Hepatocyte (in vitro differentiated cells): ENCODE data around the gene STPG1. TPM values are rescaled to one million over a fixed set of nuclear protein-coding genes. Genes with fewer than 3 reads are reported as not detected.

Experiments used
- DNase-seq: peaks from one replicate; pipeline ENCODE4 v3.0.0-alpha.2; 2016; ENCODE audit warnings: low spot score
- H2AFZ ChIP-seq: fragments of 200-600 bp; sonication (generic); 2 replicates; pipeline ENCODE4 v1.6.0; 2016; ENCODE audit warnings: antibody characterized with exemption, mild to moderate bottlenecking
- H3K27ac ChIP-seq: fragments of 200-600 bp; sonication (generic); 2 replicates; pipeline ENCODE4 v1.5.1; 2016; ENCODE audit warnings: mild to moderate bottlenecking
- H3K27me3 ChIP-seq: fragments of 200-600 bp; sonication (generic); 2 replicates; pipeline ENCODE4 v1.6.1; 2016
- H3K36me3 ChIP-seq: fragments of 200-600 bp; sonication (generic); replicated peaks from 2 replicates; pipeline ENCODE4 v1.5.1; 2016; ENCODE audit warnings: low read depth; ENCODE audit not compliant: insufficient read depth
- H3K4me1 ChIP-seq: fragments of 200-600 bp; sonication (generic); 2 replicates; pipeline ENCODE4 v1.5.1; 2016; ENCODE audit warnings: mild to moderate bottlenecking, moderate library complexity; ENCODE audit not compliant: insufficient read depth
- H3K4me2 ChIP-seq: fragments of 200-600 bp; sonication (generic); 2 replicates; pipeline ENCODE4 v1.6.0; 2016
- H3K4me3 ChIP-seq: fragments of 200-600 bp; sonication (generic); 2 replicates; pipeline ENCODE4 v1.5.1; 2016; ENCODE audit warnings: mild to moderate bottlenecking
- H3K79me2 ChIP-seq: fragments of 200-600 bp; sonication (generic); 2 replicates; pipeline ENCODE4 v1.6.0; 2017; ENCODE audit warnings: mild to moderate bottlenecking
- H3K9me2 ChIP-seq: fragments of 200-600 bp; sonication (generic); replicated peaks from 2 replicates; pipeline ENCODE4 v1.6.0; 2017; ENCODE audit warnings: mild to moderate bottlenecking; ENCODE audit not compliant: insufficient read depth
- H3K9me3 ChIP-seq: fragments of 200-600 bp; sonication (generic); 2 replicates; pipeline ENCODE4 v1.5.1; 2016; ENCODE audit warnings: low read depth, mild to moderate bottlenecking
- H4K20me1 ChIP-seq: fragments of 200-600 bp; sonication (generic); 2 replicates; pipeline ENCODE4 v1.6.0; 2016; ENCODE audit warnings: mild to moderate bottlenecking; ENCODE audit not compliant: insufficient read depth, poor library complexity, severe bottlenecking
- EZH2 ChIP-seq: fragments of 200-600 bp; sonication (generic); IDR thresholded peaks from 2 replicates; pipeline ENCODE4 v1.6.1; 2016; ENCODE audit warnings: antibody characterized with exemption, mild to moderate bottlenecking, borderline replicate concordance
- EZH2phosphoT487 ChIP-seq: fragments of 200-600 bp; sonication (generic); IDR thresholded peaks from one replicate; pipeline ENCODE4 v1.6.1; 2018; ENCODE audit warnings: antibody characterized with exemption, mild to moderate bottlenecking, low read depth, moderate library complexity; ENCODE audit not compliant: unreplicated experiment, severe bottlenecking
- WGBS: methylation state at CpG from one replicate; pipeline ENCODE4 v1.1.6; 2016; ENCODE audit warnings: low lambda C conversion rate; ENCODE audit errors: missing lambda C conversion rate; 5-methylcytosine and 5-hydroxymethylcytosine counted together
- polyA plus RNA-seq: library from polyadenylated mRNA; unstranded; fragments of >200 nt; fragmentation: Nextera tagmentation; extraction: Ambion mirVana; gene quantifications from 2 replicates; pipeline ENCODE4 v1.2.1, GENCODE V29; 2016
- total RNA-seq: library from RNA; depleted of rRNA; stranded (reverse); fragments of >200 nt; gene quantifications from 2 replicates; pipeline ENCODE4 v1.2.3, GENCODE V29; 2014
- TF ChIP-seq, protein P1 (sequence below): fragments of 200-600 bp; sonication (generic); IDR thresholded peaks from 2 replicates; pipeline ENCODE4 v1.5.1; 2016; ENCODE audit warnings: antibody characterized with exemption, mild to moderate bottlenecking; ENCODE audit not compliant: poor library complexity

The STPG1 gene
- total and polyA plus RNA-seq, 2 experiments from 2014 or later, result 3.5 to 4.3 TPM

DNA sequence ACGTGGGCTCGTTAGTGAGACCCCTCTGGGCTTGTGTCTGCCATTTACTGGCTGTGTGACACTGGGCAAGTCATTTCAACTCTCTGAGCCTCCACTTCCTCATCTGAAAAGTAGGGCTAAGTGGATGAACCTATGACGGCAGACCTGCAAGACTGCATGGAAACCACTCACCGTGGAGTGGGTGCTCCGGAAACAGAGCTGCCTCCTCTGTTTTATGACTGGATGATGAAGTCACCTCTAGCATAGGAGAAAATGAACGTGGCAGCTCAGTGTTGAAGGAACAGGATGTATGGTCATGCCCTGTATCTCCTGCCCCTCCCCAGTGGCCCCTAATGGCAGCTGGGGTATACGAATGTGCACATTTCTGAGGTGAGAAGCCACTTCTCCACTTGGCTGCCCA, 40.5 kb downstream of the STPG1 start:
- H3K9me3 ChIP-seq, result no peaks in the 10 kb centered on the region
- no peak overlapping the region for H3K27ac ChIP-seq
- no peak overlapping the region for H3K4me3 ChIP-seq
- no peaks in the 10 kb centered on the region for H3K27me3 ChIP-seq
- no peak for DNase-seq
- H3K79me2 ChIP-seq, result no peaks in the 10 kb centered on the region
- TF ChIP-seq, protein P1, sequence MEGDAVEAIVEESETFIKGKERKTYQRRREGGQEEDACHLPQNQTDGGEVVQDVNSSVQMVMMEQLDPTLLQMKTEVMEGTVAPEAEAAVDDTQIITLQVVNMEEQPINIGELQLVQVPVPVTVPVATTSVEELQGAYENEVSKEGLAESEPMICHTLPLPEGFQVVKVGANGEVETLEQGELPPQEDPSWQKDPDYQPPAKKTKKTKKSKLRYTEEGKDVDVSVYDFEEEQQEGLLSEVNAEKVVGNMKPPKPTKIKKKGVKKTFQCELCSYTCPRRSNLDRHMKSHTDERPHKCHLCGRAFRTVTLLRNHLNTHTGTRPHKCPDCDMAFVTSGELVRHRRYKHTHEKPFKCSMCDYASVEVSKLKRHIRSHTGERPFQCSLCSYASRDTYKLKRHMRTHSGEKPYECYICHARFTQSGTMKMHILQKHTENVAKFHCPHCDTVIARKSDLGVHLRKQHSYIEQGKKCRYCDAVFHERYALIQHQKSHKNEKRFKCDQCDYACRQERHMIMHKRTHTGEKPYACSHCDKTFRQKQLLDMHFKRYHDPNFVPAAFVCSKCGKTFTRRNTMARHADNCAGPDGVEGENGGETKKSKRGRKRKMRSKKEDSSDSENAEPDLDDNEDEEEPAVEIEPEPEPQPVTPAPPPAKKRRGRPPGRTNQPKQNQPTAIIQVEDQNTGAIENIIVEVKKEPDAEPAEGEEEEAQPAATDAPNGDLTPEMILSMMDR, result no peak
- TF ChIP-seq EZH2 (no peak), EZH2phosphoT487 (no peak)
- no peaks in the 10 kb centered on the region for H3K9me2 ChIP-seq
- no peak overlapping the region for H3K4me2 ChIP-seq
- H2AFZ ChIP-seq, result no peak overlapping the region
- no peaks in the 10 kb centered on the region for H3K36me3 ChIP-seq
- no peaks in the 10 kb centered on the region for H4K20me1 ChIP-seq
- WGBS, result 94% methylated on average over 7 of the region's 7 CpGs
- H3K4me1 ChIP-seq, result no peaks in the 10 kb centered on the region

DNA sequence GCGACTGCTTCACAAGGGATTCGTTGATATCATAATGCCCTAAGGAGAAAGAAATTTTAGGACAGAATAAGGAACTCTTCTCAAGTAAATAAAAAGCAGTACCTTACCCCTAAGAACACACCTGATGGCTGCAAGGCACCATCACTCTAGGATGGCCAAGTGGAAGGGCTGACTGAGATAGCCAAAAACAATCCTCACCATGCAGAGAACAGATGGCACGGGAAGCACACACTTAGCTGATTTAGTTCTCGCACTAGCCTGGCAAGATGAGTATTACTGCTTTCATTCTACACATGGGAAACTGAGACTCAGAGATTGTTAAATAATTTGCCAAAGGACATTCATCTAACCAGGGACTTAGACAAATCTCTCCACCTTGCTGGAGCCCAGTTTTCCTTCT, 43.8 kb downstream of the STPG1 start:
- H3K9me3 ChIP-seq, result no peaks in the 10 kb centered on the region
- WGBS, result 94% methylated on average over 4 of the region's 4 CpGs
- H3K9me2 ChIP-seq, result no peaks in the 10 kb centered on the region
- H4K20me1 ChIP-seq, result no peaks in the 10 kb centered on the region
- no peaks in the 10 kb centered on the region for H3K36me3 ChIP-seq
- no peak overlapping the region for H3K27ac ChIP-seq
- H2AFZ ChIP-seq, result no peak overlapping the region
- no peaks in the 10 kb centered on the region for H3K79me2 ChIP-seq
- no peak for DNase-seq
- peaks cover 3% of the 10 kb centered on the region for H3K4me1 ChIP-seq
- no peak overlapping the region for H3K4me2 ChIP-seq
- TF ChIP-seq EZH2phosphoT487, result no peak
- TF ChIP-seq, protein P1, result no peak
- no peak for TF ChIP-seq EZH2
- H3K4me3 ChIP-seq, result no peak overlapping the region
- H3K27me3 ChIP-seq, result no peaks in the 10 kb centered on the region

DNA sequence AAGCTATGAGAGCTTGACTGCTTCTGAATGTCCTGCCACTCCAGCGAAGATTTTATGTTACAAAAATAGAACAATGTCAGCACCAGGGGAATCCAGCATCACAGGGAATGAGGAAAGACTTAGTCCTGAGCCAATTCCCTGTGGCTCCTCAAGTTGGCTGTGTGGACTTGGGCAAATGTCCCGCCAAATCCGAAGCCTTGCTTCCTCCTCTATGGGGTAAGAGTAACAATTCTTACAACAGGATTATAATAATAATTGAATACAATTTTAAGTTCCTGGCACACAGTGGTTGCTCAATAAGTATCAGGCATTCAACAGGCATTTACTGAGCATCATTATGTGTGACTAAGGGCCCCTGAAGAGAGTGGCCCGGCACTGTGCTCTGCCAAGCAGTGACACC, 44.4 kb downstream of the STPG1 start:
- no peak overlapping the region for H3K27ac ChIP-seq
- H3K9me2 ChIP-seq, result no peaks in the 10 kb centered on the region
- no peaks in the 10 kb centered on the region for H3K27me3 ChIP-seq
- DNase-seq, result no peak
- H3K4me3 ChIP-seq, result no peak overlapping the region
- no peak overlapping the region for H2AFZ ChIP-seq
- WGBS, result 100% methylated on average over 4 of the region's 4 CpGs
- no peaks in the 10 kb centered on the region for H3K79me2 ChIP-seq
- no peak overlapping the region for H3K4me2 ChIP-seq
- H3K9me3 ChIP-seq, result no peaks in the 10 kb centered on the region
- no peaks in the 10 kb centered on the region for H4K20me1 ChIP-seq
- H3K36me3 ChIP-seq, result no peaks in the 10 kb centered on the region
- peaks cover 9% of the 10 kb centered on the region for H3K4me1 ChIP-seq
- TF ChIP-seq EZH2, result no peak
- TF ChIP-seq, protein P1, result no peak
- TF ChIP-seq EZH2phosphoT487, result no peak

DNA sequence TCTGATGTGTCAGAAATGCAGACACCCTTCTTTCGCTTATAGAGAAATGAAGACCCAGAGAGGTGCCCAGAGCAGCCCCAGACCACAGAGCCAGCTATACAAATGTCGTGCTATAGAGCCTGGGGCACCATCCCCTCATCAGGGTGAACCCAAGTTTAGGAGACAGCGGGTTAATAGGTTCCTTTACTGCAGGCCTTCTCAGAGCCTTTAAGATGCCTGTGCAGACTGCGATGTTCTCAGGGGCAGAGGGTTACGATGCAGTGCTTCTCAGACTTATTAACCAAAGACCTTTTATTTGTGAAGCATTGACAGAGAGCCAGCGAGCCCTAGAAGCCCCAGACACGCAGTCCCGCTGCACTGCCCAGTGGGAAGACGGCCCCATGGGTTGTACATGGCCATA, 46.9 kb downstream of the STPG1 start:
- DNase-seq, result no peak
- TF ChIP-seq EZH2, result no peak
- TF ChIP-seq EZH2phosphoT487, result no peak
- TF ChIP-seq, protein P1, result no peak
- Histone ChIP-seq H3K27ac (no peak overlapping the region), H3K4me3 (no peak overlapping the region), H2AFZ (no peak overlapping the region), H3K27me3 (no peaks in the 10 kb centered on the region), H3K79me2 (no peaks in the 10 kb centered on the region), H3K9me3 (no peaks in the 10 kb centered on the region), H3K9me2 (no peaks in the 10 kb centered on the region), H3K36me3 (no peaks in the 10 kb centered on the region), H4K20me1 (no peaks in the 10 kb centered on the region), H3K4me2 (no peak overlapping the region), H3K4me1 (peaks cover 14% of the 10 kb centered on the region)
- 93% methylated on average over 9 of the region's 9 CpGs for WGBS
